K562 (cell line): ENCODE measurements around the gene NASP. TPM values are rescaled to one million over a fixed set of nuclear protein-coding genes. Genes with fewer than 3 reads are reported as not detected.
A peak's percentile ranks its signal among the peaks of the same experiment; 100 is the strongest.

Source experiments
- ATF3 ChIP-seq, 2 experiments: fragments of 450-650 bp in 1 of 2; sonication (generic) in 1 of 2; formaldehyde crosslinking in 1 of 2; IDR thresholded peaks in 1 of 2; conservative IDR thresholded peaks in 1 of 2; 2 replicates each; pipeline versions ENCODE4 v1.6.1 to v1.8.1; 2016 to 2023; ENCODE audit warnings: mild to moderate bottlenecking in 2 of 2, moderate library complexity in 2 of 2, inconsistent platforms in 1 of 2, missing genetic modification reagents in 1 of 2
- CREM ChIP-seq: IDR thresholded peaks from 2 replicates; pipeline ENCODE4 v1.6.1; 2014; ENCODE audit warnings: antibody characterized with exemption, low read depth
- GTF2F1 ChIP-seq: IDR thresholded peaks from 2 replicates; pipeline ENCODE4 v1.6.1; 2011; ENCODE audit warnings: low read depth, low read length, improper control_type of control experiment
- KAT2B ChIP-seq: IDR thresholded peaks from one replicate; pipeline ENCODE4 v1.6.1; 2012; ENCODE audit warnings: low read depth, mild to moderate bottlenecking, control low read depth, inconsistent platforms, low read length, moderate library complexity
- MBD2 ChIP-seq: sonication (generic); IDR thresholded peaks from 2 replicates; pipeline ENCODE4 v1.6.1; 2016; ENCODE audit warnings: low read depth, borderline replicate concordance
- NCOA1 ChIP-seq: fragments of 450-650 bp; IDR thresholded peaks from 2 replicates; pipeline ENCODE4 v1.6.1; 2016; ENCODE audit warnings: low read depth
- NRF1 ChIP-seq, 2 experiments: fragments of 450-650 bp; IDR thresholded peaks in 1 of 2; conservative IDR thresholded peaks in 1 of 2; 2 replicates each; pipeline ENCODE4 v1.6.1; 2014; ENCODE audit warnings: mild to moderate bottlenecking in 2 of 2
- SIN3A ChIP-seq, 2 experiments: fragments of 150-350 bp in 1 of 2; IDR thresholded peaks; 2 replicates each; pipeline ENCODE4 v1.6.1; 2011 to 2016; ENCODE audit warnings: borderline replicate concordance in 2 of 2, low read depth in 2 of 2, low read length in 2 of 2, mild to moderate bottlenecking in 2 of 2, moderate library complexity in 2 of 2; ENCODE audit not compliant: control insufficient read depth in 1 of 2
- TEAD1 ChIP-seq, 2 experiments: fragments of 450-650 bp in 1 of 2; sonication (generic) in 1 of 2; formaldehyde crosslinking; IDR thresholded peaks; 2 replicates each; pipeline versions ENCODE4 v1.4.0 to v1.8.0; 2020 to 2022; ENCODE audit warnings: mild to moderate bottlenecking in 2 of 2, missing genetic modification reagents in 1 of 2
- ZKSCAN8 ChIP-seq: fragments of 200-800 bp; sonication (Bioruptor generic); IDR thresholded peaks from 2 replicates; pipeline ENCODE4 v1.6.1; 2016; ENCODE audit warnings: missing genetic modification characterization, missing compliant biosample characterization
- ZNF197 ChIP-seq: fragments of 200-800 bp; sonication (Bioruptor generic); IDR thresholded peaks from 2 replicates; pipeline ENCODE4 v1.6.1; 2016; ENCODE audit warnings: low read depth, missing genetic modification characterization, missing compliant biosample characterization
- polyA plus RNA-seq, 8 experiments: library from polyadenylated mRNA; depleted of rRNA in 4 of 8; stranded (reverse) in 5 of 8; unstranded in 3 of 8; fragments of >200 nt; fragmentation: Nextera tagmentation in 2 of 8; fragmentation: Illumina TruSeq in 1 of 8; extraction: Ambion mirVana in 2 of 8; extraction: Trizol in 1 of 8; gene quantifications; 2 replicates each; pipeline versions ENCODE4 v1.2.1 to v1.2.3, GENCODE V29; 2011 to 2014; ENCODE audit warnings: inconsistent platforms in 1 of 8, missing spikeins in 1 of 8
- total RNA-seq, 7 experiments: library from RNA; depleted of rRNA in 6 of 7; stranded (reverse); fragments of >200 nt in 6 of 7; fragmentation: Illumina TruSeq in 2 of 7; extraction: Trizol in 2 of 7; gene quantifications; 2 replicates each; pipeline versions ENCODE4 v1.2.1 to v1.2.3, GENCODE V29; 2011 to 2021; ENCODE audit warnings: low replicate concordance in 1 of 7
- TF ChIP-seq, protein P1 (sequence below): fragments of 450-650 bp; IDR thresholded peaks from 2 replicates; pipeline ENCODE4 v1.6.1; 2017; ENCODE audit warnings: antibody characterized with exemption, mild to moderate bottlenecking
- TF ChIP-seq, protein P2 (sequence below): conservative IDR thresholded peaks from 2 replicates; pipeline ENCODE4 v1.6.1; 2011; ENCODE audit warnings: low read depth, mild to moderate bottlenecking, low read length; ENCODE audit not compliant: control insufficient read depth
- TF ChIP-seq, protein P3 (sequence below): fragments of 250-450 bp; sonication (Bioruptor Pico); IDR thresholded peaks from 2 replicates; pipeline ENCODE4 v1.8.0; 2022; ENCODE audit warnings: moderate library complexity, mild to moderate bottlenecking, inconsistent platforms
- TF ChIP-seq, protein P4 (sequence below): fragments of 150-350 bp; conservative IDR thresholded peaks from 2 replicates; pipeline ENCODE4 v1.6.1; 2014; ENCODE audit warnings: low read length

Gene NASP
- total and polyA plus RNA-seq, 9 of the 15 experiments (the other 6 are each of a cell fraction or from before 2014, with no cell fraction given), result 199 to 578 (median 419) TPM

- TF ChIP-seq, protein P1, sequence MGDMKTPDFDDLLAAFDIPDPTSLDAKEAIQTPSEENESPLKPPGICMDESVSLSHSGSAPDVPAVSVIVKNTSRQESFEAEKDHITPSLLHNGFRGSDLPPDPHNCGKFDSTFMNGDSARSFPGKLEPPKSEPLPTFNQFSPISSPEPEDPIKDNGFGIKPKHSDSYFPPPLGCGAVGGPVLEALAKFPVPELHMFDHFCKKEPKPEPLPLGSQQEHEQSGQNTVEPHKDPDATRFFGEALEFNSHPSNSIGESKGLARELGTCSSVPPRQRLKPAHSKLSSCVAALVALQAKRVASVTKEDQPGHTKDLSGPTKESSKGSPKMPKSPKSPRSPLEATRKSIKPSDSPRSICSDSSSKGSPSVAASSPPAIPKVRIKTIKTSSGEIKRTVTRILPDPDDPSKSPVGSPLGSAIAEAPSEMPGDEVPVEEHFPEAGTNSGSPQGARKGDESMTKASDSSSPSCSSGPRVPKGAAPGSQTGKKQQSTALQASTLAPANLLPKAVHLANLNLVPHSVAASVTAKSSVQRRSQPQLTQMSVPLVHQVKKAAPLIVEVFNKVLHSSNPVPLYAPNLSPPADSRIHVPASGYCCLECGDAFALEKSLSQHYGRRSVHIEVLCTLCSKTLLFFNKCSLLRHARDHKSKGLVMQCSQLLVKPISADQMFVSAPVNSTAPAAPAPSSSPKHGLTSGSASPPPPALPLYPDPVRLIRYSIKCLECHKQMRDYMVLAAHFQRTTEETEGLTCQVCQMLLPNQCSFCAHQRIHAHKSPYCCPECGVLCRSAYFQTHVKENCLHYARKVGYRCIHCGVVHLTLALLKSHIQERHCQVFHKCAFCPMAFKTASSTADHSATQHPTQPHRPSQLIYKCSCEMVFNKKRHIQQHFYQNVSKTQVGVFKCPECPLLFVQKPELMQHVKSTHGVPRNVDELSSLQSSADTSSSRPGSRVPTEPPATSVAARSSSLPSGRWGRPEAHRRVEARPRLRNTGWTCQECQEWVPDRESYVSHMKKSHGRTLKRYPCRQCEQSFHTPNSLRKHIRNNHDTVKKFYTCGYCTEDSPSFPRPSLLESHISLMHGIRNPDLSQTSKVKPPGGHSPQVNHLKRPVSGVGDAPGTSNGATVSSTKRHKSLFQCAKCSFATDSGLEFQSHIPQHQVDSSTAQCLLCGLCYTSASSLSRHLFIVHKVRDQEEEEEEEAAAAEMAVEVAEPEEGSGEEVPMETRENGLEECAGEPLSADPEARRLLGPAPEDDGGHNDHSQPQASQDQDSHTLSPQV, result no peak
- TF ChIP-seq ZNF197 (no peak), GTF2F1 (peak; percentile 87; the same call in 1 of the 2 replicates), NRF1 (conservative IDR thresholded peaks at IDR 0.05 in 1 of 2, IDR thresholded peaks at IDR 0.05 in 1 of 2) (peak; percentile 75 to 77), ATF3 (IDR thresholded peaks at IDR 0.05) (no peak), ATF3 (CRISPR knock-in tag; conservative IDR thresholded peaks at IDR 0.05) (no peak), NCOA1 (no peak), ZKSCAN8 (no peak), TEAD1 (CRISPR knock-in tag; IDR thresholded peaks at IDR 0.05) (no peak), MBD2 (no peak; the same call in 1 of the 2 replicates), CREM (peak; percentile 96), KAT2B (no peak), SIN3A (IDR thresholded peaks at IDR 0.05; ENCODE audit: borderline replicate concordance in 2 of 2, control insufficient read depth in 1 of 2, low read depth in 2 of 2, low read length in 2 of 2) (no peak)
- TF ChIP-seq, protein P2, sequence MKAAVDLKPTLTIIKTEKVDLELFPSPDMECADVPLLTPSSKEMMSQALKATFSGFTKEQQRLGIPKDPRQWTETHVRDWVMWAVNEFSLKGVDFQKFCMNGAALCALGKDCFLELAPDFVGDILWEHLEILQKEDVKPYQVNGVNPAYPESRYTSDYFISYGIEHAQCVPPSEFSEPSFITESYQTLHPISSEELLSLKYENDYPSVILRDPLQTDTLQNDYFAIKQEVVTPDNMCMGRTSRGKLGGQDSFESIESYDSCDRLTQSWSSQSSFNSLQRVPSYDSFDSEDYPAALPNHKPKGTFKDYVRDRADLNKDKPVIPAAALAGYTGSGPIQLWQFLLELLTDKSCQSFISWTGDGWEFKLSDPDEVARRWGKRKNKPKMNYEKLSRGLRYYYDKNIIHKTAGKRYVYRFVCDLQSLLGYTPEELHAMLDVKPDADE, result no peak
- TF ChIP-seq, protein P3, sequence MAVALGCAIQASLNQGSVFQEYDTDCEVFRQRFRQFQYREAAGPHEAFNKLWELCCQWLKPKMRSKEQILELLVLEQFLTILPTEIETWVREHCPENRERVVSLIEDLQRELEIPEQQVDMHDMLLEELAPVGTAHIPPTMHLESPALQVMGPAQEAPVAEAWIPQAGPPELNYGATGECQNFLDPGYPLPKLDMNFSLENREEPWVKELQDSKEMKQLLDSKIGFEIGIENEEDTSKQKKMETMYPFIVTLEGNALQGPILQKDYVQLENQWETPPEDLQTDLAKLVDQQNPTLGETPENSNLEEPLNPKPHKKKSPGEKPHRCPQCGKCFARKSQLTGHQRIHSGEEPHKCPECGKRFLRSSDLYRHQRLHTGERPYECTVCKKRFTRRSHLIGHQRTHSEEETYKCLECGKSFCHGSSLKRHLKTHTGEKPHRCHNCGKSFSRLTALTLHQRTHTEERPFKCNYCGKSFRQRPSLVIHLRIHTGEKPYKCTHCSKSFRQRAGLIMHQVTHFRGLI (CRISPR knock-in tag), result no peak
- TF ChIP-seq, protein P4, sequence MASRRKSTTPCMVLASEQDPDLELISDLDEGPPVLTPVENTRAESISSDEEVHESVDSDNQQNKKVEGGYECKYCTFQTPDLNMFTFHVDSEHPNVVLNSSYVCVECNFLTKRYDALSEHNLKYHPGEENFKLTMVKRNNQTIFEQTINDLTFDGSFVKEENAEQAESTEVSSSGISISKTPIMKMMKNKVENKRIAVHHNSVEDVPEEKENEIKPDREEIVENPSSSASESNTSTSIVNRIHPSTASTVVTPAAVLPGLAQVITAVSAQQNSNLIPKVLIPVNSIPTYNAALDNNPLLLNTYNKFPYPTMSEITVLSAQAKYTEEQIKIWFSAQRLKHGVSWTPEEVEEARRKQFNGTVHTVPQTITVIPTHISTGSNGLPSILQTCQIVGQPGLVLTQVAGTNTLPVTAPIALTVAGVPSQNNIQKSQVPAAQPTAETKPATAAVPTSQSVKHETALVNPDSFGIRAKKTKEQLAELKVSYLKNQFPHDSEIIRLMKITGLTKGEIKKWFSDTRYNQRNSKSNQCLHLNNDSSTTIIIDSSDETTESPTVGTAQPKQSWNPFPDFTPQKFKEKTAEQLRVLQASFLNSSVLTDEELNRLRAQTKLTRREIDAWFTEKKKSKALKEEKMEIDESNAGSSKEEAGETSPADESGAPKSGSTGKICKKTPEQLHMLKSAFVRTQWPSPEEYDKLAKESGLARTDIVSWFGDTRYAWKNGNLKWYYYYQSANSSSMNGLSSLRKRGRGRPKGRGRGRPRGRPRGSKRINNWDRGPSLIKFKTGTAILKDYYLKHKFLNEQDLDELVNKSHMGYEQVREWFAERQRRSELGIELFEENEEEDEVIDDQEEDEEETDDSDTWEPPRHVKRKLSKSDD, result no peak
These were observed 576 bp upstream of the NASP start (continued) for GRCh38 chr1:45583264-45583665.
